HUDEP-2 (cell line): Measurements from ENCODE around the gene ZBTB45.

Experiments
- DNase-seq, 76 experiments: peaks; one replicate each; lab custom pipeline; 2025; ENCODE audit not compliant: unreplicated experiment in 76 of 76; lab: John Stamatoyannopoulos, UW

The ZBTB45 gene

DNA sequence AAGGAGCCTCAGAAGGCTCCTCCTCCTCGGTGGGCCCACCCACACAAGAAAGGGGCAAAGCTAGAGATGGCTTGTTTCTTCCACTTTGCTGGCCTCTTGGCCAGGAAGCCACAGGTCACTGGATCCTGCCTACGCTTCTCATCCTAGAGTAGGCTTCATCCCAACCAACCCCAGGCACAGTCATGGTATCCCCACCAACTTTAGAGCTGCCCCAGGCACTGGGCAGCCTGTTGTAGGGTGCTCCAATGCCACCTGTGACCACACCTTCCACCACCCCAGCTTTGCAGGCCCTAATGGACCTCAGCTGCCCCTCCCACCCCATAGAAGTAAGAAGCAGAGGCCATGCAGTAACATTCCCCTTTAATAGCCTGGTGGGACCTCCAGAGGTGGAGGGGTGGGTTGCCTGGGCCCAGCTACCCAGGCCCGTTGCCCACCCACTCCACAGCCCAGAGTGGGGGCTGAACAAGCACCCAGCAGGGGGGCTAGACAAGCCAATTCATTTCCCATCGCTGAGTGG, 35.8 kb upstream of the ZBTB45 start:
- no peak for DNase-seq

DNA sequence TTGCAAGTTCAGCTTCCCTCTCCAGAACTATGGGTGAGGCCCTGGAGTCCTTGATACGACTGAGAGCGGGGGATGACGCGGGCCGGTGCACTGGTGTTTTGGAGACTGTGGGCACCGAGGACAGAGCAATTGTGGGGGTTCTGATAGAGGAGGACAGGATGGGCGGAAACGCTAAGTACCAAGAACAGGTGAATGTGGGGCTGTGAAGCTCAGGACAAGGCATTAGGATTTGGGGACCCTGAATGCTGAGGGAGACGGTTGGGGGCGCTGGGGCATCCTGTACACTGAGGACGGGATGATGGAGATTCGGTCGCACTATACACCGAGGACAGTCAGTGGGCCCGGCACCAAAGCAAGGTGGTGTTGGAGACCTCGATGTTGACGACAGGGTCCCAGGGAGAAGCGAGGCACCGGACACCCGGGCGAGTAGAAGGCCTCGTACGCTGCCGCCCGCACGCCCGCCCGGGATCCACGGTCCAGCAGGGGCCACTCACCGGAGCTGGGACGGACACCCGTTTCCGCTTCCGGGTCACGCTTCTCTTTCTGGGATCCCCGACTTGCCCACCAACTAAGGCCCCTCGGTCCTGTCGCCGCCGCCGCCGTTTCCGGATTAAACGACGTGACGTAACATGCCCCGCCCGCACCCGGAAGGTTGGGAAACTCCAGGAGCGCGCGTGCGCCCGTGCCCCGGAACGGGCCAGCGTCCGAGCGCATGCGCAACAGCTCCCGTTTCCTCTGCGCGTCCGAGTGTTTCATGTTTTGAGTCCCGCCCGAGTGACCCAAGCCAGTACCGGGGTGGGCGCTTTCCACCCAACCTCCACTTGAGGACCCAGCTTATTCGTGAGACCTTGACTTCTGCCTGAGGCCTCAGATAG, 35.1 kb upstream of the ZBTB45 start, which contains the start of gene CHMP2A:
Gene CHMP2A, minus strand, starts transcription at position 612 of the 875 bp plus-strand sequence. CDS start 893 bp downstream, outside the sequence.
- no peak for DNase-seq

DNA sequence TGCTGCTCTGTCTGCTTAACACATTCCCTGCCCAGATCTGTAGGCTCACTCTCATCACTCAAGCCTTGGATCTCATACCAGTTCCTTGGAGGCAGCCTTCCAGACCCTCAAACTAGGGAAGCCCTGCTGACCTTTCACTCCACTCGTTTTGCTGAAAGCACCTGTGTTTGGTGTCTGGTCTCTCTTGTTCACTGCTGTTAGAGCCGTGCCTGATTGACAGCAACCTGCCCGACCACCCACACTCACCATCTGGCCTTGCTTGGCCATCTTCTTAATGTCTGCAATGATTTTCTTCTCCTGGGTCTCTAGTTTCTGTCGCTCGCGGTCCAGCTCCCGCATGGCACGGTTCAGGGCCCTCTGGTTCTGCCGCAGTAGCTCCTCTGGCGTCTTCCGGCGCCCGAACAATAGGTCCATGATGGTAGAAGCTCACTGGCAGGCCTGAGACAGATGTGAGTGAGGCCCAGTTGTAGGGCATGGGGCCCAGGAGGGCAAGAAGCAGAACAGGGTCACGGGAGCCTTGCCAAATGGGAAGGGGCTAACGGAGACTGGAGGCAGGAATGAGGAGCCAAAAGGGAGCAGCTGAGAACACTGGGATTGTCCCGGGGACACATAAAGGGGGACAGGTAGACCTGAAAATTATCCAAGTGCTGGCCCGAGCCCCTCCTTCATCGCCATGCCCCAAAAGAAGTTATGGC, 34.3 kb upstream of the ZBTB45 start:
- DNase-seq = no peak

DNA sequence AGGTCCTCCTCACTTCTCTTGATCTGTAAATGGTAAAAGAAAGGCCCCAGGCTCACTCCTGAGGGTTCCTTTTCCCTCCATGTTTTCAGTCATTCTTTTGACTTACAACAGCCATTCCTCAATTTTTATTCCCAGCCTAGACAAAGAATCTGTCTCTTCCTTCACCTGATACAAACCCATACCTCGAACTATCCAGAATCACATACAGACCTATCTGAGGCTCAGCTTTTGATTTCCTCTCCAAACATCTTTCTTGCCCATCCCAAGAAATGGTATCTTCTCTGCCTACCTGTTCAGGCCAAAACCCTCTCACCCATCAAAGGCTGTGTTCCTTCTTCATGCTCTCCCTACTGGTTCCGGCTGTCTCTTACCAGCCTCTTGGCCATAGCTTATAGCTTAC, 33.0 kb upstream of the ZBTB45 start:
- DNase-seq = no peak

DNA sequence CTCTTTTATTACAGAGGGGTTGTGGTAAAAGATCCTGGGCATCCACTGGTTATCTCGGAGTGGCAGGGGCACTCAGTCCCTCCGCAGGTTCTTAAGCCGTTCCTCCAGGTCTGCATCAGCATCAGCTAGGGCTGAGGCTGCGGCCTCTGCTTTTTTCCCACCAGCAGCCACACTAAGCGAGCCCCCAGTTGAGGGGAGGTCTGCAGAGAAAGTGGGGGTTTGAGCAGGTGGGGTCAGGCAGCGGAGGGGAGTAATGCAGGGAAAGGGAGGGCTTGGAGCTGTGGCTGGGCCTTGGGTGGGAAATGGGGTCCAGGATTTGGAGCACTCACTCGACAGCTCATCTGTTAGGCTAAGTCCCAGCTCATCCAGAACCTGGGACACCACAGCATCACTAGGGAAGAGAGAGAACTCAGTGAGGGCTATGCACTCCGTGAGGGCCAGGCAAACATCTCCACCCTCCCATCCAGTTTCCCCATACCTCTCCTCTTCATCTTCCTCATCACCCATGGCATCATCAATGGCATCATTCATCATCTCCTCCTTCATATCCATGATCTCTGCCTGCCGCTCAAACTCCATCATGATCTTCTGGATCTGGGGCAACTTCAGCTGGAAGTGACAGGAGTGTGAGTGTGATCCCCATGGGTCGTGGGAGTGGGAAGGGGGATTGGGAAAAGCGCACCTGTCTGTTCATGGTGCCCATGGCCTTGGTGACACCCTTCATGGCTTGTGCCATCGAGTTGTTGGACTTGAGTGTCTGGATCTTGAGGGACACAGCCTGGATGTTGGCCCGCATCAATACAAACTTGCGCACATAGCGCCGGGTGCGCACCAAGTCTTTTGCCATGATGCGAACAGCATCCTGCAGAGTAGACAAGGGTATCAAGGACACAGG, 32.2 kb upstream of the ZBTB45 start:
- DNase-seq = no peak

DNA sequence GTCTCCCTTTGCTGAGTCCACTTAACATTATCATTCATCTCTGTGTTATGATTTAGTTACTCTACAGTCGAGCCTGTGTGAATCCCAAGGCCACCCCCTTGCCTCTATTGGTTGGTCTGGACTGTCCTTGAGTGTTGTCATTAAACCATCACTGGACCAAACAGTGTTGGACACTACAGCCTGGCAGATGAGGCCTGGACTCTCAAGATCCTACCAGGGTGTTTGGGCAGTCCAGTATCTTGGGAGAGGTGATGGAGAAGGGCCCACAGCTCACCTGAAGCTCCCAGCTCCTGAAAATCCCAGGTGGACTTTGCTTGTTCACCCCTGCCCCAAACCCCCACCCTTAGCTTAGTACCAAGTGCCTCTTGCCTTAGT, 31.5 kb upstream of the ZBTB45 start:
- DNase-seq = no peak

DNA sequence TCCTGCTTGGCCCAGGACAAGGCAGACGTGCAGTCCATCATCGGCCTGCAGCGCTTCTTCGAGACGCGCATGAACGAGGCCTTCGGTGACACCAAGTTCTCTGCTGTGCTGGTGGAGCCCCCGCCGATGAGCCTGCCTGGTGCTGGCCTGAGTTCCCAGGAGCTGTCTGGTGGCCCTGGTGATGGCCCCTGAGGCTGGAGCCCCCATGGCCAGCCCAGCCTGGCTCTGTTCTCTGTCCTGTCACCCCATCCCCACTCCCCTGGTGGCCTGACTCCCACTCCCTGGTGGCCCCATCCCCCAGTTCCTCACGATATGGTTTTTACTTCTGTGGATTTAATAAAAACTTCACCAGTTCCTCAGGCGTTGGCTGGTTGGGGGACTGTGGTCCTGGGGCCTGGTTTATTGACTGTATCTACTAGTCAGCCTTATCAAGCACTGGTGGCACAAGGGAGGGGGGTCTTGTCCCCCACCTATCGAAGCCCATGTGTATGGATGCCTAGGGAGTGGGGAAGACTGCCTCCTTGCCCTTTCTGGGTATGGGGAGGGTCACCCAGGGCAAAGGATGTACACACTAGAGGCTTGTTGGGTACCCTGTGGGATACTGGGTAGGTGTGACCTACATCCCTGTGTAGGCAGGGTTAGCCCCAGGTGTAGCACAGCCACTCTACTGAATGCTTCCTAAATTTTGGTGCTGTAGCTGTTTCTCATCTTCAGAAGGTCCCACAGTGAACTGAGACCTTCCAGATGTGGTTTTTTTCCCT, 30.9 kb upstream of the ZBTB45 start:
- DNase-seq = no peak

DNA sequence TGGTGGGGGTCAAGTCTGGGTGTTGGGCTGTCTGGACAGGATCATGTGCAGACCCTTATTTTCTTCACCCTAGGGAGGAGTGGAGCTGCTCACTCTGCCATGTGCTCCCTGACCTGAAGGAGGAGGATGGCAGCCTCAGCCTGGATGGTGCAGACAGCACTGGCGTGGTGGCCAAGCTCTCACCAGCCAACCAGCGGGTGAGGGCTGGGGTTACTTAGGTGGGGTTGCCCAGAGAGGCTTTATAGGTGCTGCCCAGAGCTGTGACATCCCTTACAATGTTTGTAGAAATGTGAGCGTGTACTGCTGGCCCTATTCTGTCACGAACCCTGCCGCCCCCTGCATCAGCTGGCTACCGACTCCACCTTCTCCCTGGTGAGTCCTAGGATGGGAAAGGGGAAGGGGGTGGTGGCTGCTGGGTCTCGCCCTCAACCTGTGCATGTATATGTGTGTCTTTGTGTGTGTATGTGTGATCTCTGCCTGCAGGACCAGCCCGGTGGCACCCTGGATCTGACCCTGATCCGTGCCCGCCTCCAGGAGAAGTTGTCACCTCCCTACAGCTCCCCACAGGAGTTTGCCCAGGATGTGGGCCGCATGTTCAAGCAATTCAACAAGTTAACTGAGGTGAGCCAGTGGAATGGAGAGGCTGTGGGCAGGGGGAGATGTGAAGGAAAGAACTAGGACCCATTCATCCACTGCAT, 30.2 kb upstream of the ZBTB45 start:
- DNase-seq = no peak

DNA sequence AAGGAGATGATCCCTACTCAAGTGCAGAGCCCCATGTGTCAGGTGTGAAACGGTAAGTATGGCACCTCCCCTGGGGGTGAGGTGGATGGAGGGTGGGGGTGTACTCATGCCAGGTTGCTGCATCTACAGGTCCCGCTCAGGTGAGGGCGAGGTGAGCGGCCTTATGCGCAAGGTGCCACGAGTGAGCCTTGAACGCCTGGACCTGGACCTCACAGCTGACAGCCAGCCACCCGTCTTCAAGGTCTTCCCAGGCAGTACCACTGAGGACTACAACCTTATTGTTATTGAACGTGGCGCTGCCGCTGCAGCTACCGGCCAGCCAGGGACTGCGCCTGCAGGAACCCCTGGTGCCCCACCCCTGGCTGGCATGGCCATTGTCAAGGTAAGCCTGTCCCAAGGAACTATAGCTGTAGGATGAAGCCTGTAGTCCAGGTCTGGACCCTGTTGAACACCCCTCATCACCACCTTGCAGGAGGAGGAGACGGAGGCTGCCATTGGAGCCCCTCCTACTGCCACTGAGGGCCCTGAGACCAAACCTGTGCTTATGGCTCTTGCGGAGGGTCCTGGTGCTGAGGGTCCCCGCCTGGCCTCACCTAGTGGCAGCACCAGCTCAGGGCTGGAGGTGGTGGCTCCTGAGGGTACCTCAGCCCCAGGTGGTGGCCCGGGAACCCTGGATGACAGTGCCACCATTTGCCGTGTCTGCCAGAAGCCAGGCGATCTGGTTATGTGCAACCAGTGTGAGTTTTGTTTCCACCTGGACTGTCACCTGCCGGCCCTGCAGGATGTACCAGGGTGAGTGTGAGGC, 29.5 kb upstream of the ZBTB45 start:
- DNase-seq = no peak

DNA sequence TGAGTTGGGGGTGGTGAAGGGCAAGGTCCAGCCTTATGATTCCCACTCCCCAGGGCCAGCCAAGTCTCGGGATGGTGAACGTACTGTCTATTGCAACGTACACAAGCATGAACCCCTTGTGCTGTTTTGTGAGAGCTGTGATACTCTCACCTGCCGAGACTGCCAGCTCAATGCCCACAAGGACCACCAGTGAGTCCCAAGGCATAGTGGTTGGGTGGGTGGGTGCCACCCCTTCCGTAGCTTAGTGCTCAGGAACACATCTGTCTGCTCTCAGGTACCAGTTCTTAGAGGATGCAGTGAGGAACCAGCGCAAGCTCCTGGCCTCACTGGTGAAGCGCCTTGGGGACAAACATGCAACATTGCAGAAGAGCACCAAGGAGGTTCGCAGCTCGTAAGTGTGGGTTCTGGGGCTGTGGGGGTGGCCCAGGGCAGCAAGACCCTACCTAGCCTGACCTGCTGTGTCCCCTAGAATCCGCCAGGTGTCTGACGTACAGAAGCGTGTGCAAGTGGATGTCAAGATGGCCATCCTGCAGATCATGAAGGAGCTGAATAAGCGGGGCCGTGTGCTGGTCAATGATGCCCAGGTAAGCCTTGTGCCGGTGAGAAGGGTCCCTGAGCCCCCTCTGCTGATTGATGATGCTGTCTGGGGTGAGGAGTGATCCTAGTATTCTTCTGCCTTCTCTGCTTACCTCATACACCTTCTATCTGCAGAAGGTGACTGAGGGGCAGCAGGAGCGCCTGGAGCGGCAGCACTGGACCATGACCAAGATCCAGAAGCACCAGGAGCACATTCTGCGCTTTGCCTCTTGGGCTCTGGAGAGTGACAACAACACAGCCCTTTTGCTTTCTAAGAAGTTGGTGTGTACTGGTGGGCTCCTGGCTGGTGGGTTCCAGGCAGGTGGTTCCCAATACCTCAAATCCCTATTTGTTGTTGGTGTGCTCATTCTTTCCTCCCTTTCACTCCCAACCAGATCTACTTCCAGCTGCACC, 28.0 kb upstream of the ZBTB45 start:
- DNase-seq = no peak

DNA sequence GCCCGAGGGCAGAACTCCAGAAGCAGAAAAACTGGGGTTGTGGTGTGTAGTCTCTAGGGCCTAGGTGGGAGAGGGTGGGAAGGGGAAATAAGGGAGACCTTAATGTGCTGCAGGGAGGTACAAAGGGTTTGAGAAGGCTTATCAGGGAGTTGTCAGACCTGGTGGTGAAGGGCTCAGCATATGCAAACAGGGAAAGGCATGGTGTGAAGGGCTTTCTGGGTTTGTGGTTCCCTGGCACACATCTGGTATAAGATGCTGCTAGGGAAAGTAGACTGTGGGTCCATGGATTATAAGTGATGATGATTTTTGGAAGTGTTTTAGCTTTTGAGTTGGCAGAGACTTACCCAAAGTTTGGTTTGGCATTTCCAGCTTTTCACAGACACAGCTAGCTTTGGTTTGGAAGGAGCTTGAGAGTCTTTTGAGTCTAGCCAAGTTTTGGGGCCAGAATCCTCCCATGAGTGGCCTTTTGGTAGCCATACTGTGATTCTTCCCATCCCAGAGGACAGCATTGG, 26.5 kb upstream of the ZBTB45 start:
- no peak for DNase-seq

DNA sequence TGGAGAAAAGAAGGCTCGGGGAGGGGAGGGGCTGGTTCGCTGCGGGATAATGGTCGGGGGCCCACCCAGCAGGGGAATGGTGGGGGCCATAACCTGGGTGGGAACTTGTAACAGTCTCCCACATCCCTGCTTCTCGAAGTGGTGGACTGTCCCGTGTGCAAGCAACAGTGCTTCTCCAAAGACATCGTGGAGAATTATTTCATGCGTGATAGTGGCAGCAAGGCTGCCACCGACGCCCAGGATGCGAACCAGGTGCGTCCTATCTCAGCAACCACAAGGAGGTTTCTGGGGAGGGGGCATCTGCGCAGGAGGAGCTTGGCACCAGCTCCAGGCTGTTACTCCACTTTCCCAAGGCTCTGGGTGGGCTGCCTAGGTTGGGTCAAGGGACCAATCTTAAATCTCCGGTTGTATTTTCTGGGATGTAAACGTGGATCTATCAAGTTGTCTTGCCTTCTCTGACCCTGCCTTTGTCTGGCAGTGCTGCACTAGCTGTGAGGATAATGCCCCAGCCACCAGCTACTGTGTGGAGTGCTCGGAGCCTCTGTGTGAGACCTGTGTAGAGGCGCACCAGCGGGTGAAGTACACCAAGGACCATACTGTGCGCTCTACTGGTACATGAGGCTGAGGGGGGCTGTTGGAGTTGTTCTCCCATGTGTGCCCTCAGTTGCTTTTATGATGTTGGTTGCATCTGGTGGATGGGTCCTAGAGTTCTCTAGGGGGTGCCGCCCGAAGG, 25.8 kb upstream of the ZBTB45 start:
- no peak for DNase-seq

DNA sequence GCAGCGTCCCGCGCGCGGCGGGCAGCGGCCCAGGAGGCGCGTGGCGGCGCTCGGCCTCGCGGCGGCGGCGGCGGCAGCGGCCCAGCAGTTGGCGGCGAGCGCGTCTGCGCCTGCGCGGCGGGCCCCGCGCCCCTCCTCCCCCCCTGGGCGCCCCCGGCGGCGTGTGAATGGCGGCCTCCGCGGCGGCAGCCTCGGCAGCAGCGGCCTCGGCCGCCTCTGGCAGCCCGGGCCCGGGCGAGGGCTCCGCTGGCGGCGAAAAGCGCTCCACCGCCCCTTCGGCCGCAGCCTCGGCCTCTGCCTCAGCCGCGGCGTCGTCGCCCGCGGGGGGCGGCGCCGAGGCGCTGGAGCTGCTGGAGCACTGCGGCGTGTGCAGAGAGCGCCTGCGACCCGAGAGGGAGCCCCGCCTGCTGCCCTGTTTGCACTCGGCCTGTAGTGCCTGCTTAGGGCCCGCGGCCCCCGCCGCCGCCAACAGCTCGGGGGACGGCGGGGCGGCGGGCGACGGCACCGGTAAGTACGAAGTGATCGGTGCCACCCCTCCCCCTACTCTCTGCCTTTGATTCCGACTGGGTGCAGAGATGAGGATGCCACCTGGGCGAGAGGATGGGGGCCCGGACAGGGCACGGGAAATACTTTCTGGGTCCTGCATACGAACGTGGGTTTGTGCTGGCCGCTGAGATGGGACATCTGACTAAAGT, 25.1 kb upstream of the ZBTB45 start:
- no peak for DNase-seq

DNA sequence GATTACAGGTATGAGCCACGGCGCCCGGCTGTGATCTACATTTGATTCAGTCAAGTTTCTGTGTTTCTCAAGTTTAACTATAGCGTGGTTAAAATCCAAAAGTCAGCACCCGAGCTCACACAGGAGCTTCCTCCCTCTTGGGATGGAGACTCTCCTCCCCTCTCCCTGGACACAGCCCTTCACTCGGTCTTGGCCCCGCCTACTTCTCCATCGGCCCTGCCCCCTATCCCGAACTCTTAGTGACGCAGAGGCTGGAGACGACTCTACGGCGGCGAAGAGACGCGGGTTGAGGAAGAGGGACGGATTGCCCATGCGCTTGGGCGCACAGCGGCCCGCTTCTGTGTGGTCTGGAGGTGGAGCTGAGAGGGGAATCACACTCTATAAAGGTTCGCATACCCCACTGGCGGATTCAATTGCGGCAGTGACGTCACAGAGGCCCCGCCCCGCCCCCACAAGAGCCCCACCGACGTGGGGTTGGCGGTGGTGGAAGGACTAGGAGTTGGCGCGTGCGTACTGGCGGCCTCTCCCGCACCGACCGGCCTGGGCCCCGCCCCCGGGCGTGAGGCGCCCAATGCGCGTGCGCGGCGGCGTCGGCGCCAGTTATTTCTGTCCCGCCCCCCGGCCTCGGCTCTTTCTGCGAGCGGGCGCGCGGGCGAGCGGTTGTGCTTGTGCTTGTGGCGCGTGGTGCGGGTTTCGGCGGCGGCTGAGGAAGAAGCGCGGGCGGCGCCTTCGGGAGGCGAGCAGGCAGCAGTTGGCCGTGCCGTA, 24.4 kb upstream of the ZBTB45 start, which contains the start of gene TRIM28:
Gene TRIM28, plus strand, starts transcription at position 239 of the 765 bp plus-strand sequence. CDS start 694 bp downstream, outside the sequence.
- no peak for DNase-seq
